GM21515 (cell line): ENCODE measurements around the gene ADGRB3.
"Not testable (repeated sequence)": the region's sequence is repeated elsewhere in the genome, so short reads cannot be mapped to it uniquely, and the experiment has no call there.

Experiments used
- ATAC-seq: cut with Tn5 transposase; IDR thresholded peaks from one replicate; pipeline ENCODE4 v1.9.1; 2021; ENCODE audit not compliant: unreplicated experiment

ADGRB3 gene

DNA sequence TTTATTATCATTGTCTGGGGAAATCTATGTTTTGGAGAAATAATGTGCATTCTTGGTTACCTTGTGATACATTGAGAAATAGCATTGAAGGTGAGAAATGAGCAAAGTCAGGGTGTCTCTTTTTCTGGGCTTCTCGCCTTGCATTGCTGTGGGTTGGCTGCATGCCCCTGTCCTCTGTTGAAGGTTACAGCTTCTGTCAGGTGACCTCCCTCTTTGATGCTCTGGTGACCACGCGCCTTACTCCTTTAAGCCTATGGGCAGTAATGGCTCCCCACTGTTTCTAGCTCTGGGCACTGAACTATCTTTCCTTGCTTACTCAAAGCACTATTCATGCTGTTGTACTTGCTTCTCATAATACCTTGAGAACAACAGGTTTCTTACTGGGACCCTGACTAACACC, 14.6 kb downstream of the ADGRB3 start:
- no peak for ATAC-seq

DNA sequence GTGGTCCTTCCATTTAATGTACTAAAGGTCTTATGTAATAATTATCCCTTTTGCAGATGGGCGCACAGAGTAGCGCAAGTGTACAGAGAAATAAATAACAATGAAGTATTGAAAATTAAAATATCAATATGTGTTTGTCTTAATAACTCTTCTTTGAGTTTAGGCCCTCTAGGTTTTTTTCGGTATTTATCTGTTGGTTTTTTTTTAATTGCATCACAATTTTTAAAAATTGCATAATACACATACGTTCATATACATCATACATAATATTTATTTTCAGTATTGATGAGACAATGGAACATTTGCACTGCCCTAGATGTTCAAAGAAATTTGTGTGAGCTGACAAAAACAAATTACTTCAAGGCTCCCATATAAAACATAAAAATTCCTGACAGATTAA, 15.1 kb downstream of the ADGRB3 start:
- no peak for ATAC-seq

- no peak for ATAC-seq
These were observed 16.2 kb downstream of the ADGRB3 start for GRCh38 chr6:68651011-68651985.

DNA sequence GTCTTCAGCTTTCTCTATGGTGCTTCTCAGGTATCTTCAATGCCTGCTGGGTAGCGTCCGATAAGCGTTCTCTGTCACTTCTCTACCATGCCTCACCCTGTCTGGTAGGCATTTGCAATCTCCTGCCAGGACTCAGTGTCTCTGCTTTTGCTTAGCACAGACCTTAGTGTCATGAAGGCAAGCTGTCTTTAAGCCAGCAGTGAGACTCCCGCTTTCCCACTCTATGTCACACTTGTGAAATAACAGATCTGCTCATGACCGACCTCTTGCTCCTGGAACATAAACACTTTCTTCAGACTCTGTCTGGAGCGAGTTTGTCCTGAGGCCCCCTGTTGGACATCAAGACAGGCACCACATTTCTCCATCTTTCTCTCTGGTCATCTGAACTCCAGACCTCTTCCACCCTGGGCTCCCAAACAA, 17.0 kb downstream of the ADGRB3 start:
- ATAC-seq: no peak

DNA sequence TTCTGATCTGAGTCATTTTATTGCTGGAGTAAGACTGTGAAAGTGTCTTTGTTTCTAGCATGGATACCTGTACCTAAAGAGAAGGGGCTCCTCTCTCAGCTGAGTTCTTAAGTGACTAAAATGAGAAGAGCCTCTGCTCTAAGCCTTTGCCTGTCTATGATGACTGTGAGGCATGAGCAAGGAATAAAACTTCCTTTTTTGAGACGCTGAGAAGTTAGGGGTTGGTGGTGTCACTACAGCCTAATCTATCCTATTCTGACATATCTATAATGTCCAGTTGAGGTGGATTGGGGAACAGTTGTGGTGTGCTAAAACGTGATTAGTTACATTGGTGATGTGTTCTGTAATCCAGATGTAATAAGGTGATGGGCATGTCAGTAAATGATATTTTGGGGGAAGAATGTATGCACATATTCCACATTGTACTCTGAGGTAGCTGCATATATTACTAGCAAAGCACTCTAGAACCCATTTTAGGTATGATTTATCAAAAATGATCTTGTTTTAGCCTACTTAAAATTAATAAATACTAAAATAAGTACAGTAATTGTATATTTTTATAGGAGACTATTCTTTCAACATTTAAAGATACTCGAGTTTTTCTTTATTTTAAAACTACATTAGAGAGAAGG, 18.1 kb downstream of the ADGRB3 start:
- no peak for ATAC-seq

DNA sequence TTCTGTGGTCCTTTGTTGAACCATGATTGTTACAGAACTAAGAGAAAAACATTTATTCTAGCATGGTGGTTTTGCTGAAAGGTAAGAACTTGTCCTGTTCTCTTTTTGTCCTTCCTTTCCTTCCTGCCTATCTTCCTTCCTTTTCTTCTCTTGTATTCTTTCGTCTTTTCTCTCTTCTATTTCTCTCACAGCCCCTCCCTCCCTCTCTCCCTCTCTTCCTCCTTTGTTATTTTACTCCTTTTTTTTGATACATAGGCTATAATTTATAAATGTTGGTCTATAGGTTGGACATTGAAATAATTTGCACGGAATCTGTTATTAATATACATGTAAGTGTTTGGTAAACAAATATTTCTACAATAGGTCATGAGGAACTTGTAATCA, 18.6 kb downstream of the ADGRB3 start:
- no peak for ATAC-seq

DNA sequence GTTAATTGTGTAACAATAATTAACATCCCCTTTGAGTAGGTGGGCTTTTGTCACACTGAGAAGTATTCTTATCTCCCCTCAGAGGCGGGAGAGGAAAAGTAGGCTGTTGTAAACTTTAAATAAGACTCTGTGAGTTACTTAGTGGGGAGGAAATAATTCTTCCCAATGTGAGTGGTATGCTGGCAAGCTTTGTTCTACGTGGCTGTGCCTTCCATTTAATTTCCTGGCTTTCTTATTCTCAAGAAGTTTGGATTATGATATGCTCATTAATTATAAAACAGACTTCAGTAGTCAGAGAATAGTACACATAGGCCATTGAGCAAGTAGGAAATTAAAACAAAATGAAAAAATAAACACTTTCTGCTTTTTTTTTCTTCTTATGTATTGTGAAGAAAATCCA, 19.1 kb downstream of the ADGRB3 start:
- ATAC-seq: no peak

- ATAC-seq: no peak
These were observed 19.9 kb downstream of the ADGRB3 start for GRCh38 chr6:68655028-68655427.

DNA sequence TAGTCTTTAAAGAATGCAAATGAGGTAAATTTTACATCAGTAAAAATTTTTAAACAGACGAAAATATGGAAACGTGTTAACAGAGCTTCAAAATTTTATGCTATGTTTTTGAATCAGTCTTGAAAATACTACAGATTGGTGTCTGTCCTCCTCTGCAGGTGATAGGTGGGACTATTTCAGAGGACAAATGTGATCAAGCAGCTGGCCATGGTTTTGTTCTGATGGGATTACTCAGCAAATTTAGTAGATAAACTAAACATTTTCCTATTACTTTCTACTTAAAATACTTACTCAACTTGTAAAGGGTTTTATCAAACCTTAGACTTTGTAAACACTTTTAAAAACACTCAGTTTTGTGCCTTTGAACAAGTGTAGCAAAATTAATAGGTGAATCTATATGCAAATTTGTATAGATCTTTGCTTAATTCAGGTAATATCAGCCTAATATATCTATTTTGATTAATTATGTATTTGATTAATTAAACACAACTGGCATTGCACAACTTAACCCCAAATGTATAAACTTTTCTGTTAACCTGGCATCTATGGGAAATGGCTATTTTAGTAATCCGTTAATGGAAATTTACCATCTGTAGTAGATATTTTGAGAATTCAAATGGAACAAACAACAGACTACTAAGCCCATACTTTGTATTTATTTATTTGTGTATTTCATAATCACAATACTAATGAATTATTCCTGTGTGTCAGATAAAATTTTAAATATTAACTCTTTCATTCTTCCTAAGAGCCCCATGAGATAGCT, 22.5 kb downstream of the ADGRB3 start:
- ATAC-seq: no peak

DNA sequence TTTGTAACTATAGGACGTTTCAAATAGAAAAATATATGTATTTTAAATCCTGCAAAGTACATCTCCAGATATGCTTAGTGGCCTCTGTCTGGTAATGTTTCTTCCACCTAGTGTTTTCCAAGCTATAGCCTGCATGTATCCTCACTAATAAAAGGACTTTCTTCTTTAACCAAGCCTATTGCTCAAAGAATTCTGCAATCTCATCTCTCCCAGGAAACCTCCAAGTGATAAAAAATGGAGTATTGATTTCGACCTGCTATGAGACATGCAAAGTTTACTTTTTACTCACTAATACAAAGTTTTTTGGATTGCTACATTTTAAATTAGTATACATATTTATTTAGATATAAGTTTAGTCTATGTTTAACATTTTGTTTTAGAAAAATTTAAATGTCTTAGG, 23.3 kb downstream of the ADGRB3 start:
- no peak for ATAC-seq

- no peak for ATAC-seq
These were observed 38.2 kb downstream of the ADGRB3 start for GRCh38 chr6:68673255-68673654.

GRCh38 chr6:68675548-68675947, 40.5 kb downstream of the ADGRB3 start:
- ATAC-seq: no peak

GRCh38 chr6:68676094-68676493, 41.0 kb downstream of the ADGRB3 start:
- not testable (repeated sequence) for ATAC-seq

DNA sequence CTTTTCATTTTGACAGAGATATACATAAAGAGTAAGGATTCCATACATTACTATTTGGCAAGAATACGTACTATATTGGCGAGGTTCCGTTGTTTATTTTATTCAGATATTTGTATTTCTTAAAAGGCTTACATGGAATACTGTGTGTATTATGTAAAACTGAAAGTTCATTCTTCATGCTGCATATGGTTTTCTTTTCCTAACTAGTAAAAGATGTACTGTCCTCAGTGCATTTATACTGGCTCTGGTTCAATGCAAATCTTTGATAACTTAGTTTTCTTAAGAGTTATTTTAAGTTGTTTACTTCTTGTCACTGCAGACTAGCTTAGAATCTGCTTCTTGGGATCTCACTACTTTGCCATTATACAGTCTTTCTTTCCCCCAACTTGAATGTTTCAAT, 42.0 kb downstream of the ADGRB3 start:
- ATAC-seq: no peak

GRCh38 chr6:68679399-68679798, 44.3 kb downstream of the ADGRB3 start:
- no peak for ATAC-seq

DNA sequence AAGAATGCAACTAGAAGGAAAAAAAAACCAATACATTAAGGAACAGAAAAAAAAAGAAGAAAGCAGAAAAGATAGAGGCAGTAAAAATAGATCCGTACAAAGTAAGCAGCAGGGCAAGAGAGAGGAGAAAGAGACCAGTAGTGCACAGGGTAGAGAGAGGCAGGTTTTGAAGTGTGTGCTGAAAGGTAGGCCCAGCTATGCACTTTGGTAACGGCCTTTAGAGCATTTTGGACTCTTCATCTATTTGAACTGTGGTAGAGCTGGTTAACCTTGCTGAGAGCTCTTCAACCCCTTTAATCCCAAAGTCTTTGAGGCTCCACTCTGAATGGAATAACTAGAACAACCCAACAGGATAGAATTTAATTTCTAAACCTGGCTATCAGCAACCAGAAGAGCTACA, 45.2 kb downstream of the ADGRB3 start:
- no peak for ATAC-seq

- no peak for ATAC-seq
These were observed 54.8 kb downstream of the ADGRB3 start for GRCh38 chr6:68689910-68690309.

- no peak for ATAC-seq
These were observed 56.0 kb downstream of the ADGRB3 start for GRCh38 chr6:68691120-68691519.

DNA sequence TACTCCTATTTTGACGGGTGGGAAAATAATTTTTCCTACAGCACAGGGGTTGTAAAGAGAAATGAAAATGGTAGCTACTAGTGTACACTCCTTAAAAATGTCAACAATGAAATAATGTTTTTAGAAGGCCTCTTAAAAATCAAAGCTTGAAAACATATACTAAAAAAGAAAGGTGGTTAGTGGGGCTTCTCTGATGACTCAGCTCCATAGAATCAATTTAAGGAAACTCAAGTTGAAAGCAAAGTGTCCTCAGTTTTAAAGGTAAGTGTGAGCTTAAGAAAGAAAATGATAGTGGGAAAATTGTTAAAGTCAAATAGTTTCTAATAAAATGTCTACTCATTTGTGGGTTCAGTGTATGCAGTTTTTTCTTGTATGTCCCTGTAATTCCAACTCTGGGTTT, 58.2 kb downstream of the ADGRB3 start:
- no peak for ATAC-seq

- ATAC-seq: no peak
These were observed 60.3 kb downstream of the ADGRB3 start for GRCh38 chr6:68695403-68695802.

DNA sequence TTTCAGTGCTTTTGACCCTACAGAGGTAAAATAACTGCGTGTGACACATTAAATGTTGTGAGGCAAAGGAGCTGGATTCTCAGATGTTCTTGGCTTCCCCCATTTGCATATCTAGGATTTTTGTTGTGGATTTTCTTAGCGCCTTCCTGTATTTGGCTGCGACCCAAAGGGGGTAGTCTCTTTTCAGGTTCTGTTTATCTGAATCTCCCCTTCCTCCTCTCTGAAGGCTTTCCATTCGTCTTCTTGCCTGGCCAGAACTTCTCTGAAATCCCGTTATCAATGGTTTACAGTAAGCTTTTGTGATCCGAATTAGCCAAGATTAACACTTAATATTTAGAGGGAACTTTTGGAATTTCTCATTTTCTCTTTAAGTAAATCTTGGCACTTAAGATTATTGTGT, 60.8 kb downstream of the ADGRB3 start:
- ATAC-seq: no peak

GRCh38 chr6:68697394-68697793, 62.3 kb downstream of the ADGRB3 start:
- no peak for ATAC-seq
